Ovary (tissue), 3 donors: ENCODE results near the gene KRT33A.

ENCODE experiments used
- EP300 ChIP-seq: sonication (generic); formaldehyde crosslinking; IDR thresholded peaks from one replicate; pipeline ENCODE4 v1.6.1; 2017; ENCODE audit warnings: antibody characterized with exemption
- POLR2A ChIP-seq: fragments of 450-650 bp; IDR thresholded peaks from one replicate; pipeline ENCODE4 v1.6.1; 2017; ENCODE audit warnings: antibody characterized with exemption, mild to moderate bottlenecking, moderate library complexity
- TF ChIP-seq, protein P1 (sequence below), 3 donors: fragments of 450-650 bp in 2 of 3; fragments of 200-600 bp in 1 of 3; IDR thresholded peaks; one replicate each; pipeline versions ENCODE4 v1.5.1 to v1.8.0; 2016 to 2022; ENCODE audit warnings: antibody characterized with exemption in 3 of 3, mild to moderate bottlenecking in 1 of 3
- donor health status: DM: no; HTN: no; CAD: no.

- TF ChIP-seq, protein P1, sequence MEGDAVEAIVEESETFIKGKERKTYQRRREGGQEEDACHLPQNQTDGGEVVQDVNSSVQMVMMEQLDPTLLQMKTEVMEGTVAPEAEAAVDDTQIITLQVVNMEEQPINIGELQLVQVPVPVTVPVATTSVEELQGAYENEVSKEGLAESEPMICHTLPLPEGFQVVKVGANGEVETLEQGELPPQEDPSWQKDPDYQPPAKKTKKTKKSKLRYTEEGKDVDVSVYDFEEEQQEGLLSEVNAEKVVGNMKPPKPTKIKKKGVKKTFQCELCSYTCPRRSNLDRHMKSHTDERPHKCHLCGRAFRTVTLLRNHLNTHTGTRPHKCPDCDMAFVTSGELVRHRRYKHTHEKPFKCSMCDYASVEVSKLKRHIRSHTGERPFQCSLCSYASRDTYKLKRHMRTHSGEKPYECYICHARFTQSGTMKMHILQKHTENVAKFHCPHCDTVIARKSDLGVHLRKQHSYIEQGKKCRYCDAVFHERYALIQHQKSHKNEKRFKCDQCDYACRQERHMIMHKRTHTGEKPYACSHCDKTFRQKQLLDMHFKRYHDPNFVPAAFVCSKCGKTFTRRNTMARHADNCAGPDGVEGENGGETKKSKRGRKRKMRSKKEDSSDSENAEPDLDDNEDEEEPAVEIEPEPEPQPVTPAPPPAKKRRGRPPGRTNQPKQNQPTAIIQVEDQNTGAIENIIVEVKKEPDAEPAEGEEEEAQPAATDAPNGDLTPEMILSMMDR (IDR thresholded peaks at IDR 0.05): no peak
- TF ChIP-seq POLR2A: no peak
- TF ChIP-seq EP300: no peak
Measured at GRCh38 chr17:41307647-41308046, 43.0 kb downstream of the KRT33A start.
